Limb (tissue), 2 donors: Measurements from ENCODE around the gene PSAP.

Experiments
- DNase-seq, 2 donors: peaks; one replicate each; pipeline ENCODE4 v3.0.0-alpha.2; 2016; ENCODE audit errors: extremely low spot score in 2 of 2

Gene PSAP

GRCh38 chr10:71769279-71769823, 81.7 kb downstream of the PSAP start:
- DNase-seq: no peak

- DNase-seq: no peak
These were observed 83.5 kb downstream of the PSAP start for GRCh38 chr10:71767420-71768035.

- peak in 1 of 2 donors; percentile 46 for DNase-seq
These were observed 84.2 kb downstream of the PSAP start for GRCh38 chr10:71766717-71767419.
